K562 (cell line): ENCODE results near the gene PMPCA. TPM values are rescaled to one million over a fixed set of nuclear protein-coding genes. Genes with fewer than 3 reads are reported as not detected.

ENCODE experiments used
- CTCFL ChIP-seq: IDR thresholded peaks from 2 replicates; pipeline ENCODE4 v1.6.1; 2011; ENCODE audit warnings: borderline replicate concordance, low read depth, mild to moderate bottlenecking, moderate library complexity, low read length; ENCODE audit not compliant: insufficient read depth, poor library complexity, severe bottlenecking
- HIVEP1 ChIP-seq: fragments of 250-450 bp; sonication (Bioruptor Pico); IDR thresholded peaks from 2 replicates; pipeline ENCODE4 v1.4.0; 2020; ENCODE audit warnings: mild to moderate bottlenecking
- KAT8 ChIP-seq: fragments of 450-650 bp; IDR thresholded peaks from 2 replicates; pipeline ENCODE4 v1.6.1; 2016; ENCODE audit warnings: low read depth, mild to moderate bottlenecking
- KHSRP ChIP-seq: fragments of 450-650 bp; IDR thresholded peaks from 2 replicates; pipeline ENCODE4 v1.6.1; 2017
- MAFG ChIP-seq: fragments of 450-650 bp; conservative IDR thresholded peaks from 2 replicates; pipeline ENCODE4 v1.6.1; 2016; ENCODE audit warnings: missing genetic modification characterization, missing compliant biosample characterization
- NFATC3 ChIP-seq: fragments of 450-650 bp; IDR thresholded peaks from 2 replicates; pipeline ENCODE4 v1.6.1; 2017; ENCODE audit warnings: mild to moderate bottlenecking
- POLR2B ChIP-seq: fragments of 450-650 bp; IDR thresholded peaks from 2 replicates; pipeline ENCODE4 v1.6.1; 2018; ENCODE audit warnings: low read depth; ENCODE audit not compliant: partially characterized antibody
- TAF1 ChIP-seq: IDR thresholded peaks from 2 replicates; pipeline ENCODE4 v1.6.1; 2011; ENCODE audit warnings: mild to moderate bottlenecking, low read length, moderate library complexity; ENCODE audit not compliant: insufficient read depth, control insufficient read depth, severe bottlenecking; ENCODE audit errors: extremely low read depth
- TCF7 ChIP-seq: sonication (generic); IDR thresholded peaks from 2 replicates; pipeline ENCODE4 v1.6.1; 2016; ENCODE audit warnings: antibody characterized with exemption, borderline replicate concordance
- TFAM ChIP-seq: fragments of 250-450 bp; sonication (Bioruptor Pico); conservative IDR thresholded peaks from 2 replicates; pipeline ENCODE4 v1.5.0; 2021; ENCODE audit warnings: mild to moderate bottlenecking, moderate library complexity
- YY1 ChIP-seq, 3 experiments: IDR thresholded peaks; 2 replicates each; pipeline ENCODE4 v1.6.1; 2011; ENCODE audit warnings: low read length in 2 of 3, mild to moderate bottlenecking in 2 of 3, moderate library complexity in 2 of 3, borderline replicate concordance in 1 of 3, control low read depth in 1 of 3, low read depth in 1 of 3; ENCODE audit not compliant: insufficient read depth in 3 of 3, insufficient replicate concordance in 2 of 3, control insufficient read depth in 1 of 3, insufficient read length in 1 of 3; ENCODE audit errors: extremely low read depth in 1 of 3
- ZBED1 ChIP-seq: IDR thresholded peaks from 2 replicates; pipeline ENCODE4 v1.6.1; 2014
- ZFP36 ChIP-seq: fragments of 150-350 bp; IDR thresholded peaks from 2 replicates; pipeline ENCODE4 v1.6.1; 2018; ENCODE audit warnings: low read length, low read depth; ENCODE audit not compliant: partially characterized antibody
- ZNF592 ChIP-seq: fragments of 450-650 bp; IDR thresholded peaks from 2 replicates; pipeline ENCODE4 v1.6.1; 2017; ENCODE audit warnings: antibody characterized with exemption, mild to moderate bottlenecking
- polyA plus RNA-seq, 8 experiments: library from polyadenylated mRNA; depleted of rRNA in 4 of 8; stranded (reverse) in 5 of 8; unstranded in 3 of 8; fragments of >200 nt; fragmentation: Nextera tagmentation in 2 of 8; fragmentation: Illumina TruSeq in 1 of 8; extraction: Ambion mirVana in 2 of 8; extraction: Trizol in 1 of 8; gene quantifications; 2 replicates each; pipeline versions ENCODE4 v1.2.1 to v1.2.3, GENCODE V29; 2011 to 2014; ENCODE audit warnings: inconsistent platforms in 1 of 8, missing spikeins in 1 of 8
- total RNA-seq, 7 experiments: library from RNA; depleted of rRNA in 6 of 7; stranded (reverse); fragments of >200 nt in 6 of 7; fragmentation: Illumina TruSeq in 2 of 7; extraction: Trizol in 2 of 7; gene quantifications; 2 replicates each; pipeline versions ENCODE4 v1.2.1 to v1.2.3, GENCODE V29; 2011 to 2021; ENCODE audit warnings: low replicate concordance in 1 of 7
- TF ChIP-seq, protein P1 (sequence below): fragments of 450-650 bp; IDR thresholded peaks from 2 replicates; pipeline ENCODE4 v1.7.0; 2016; ENCODE audit warnings: borderline replicate concordance
- TF ChIP-seq, protein P2 (sequence below): fragments of 250-450 bp; sonication (Bioruptor Pico); IDR thresholded peaks from 2 replicates; pipeline ENCODE4 v1.5.1; 2021; ENCODE audit warnings: mild to moderate bottlenecking

The PMPCA gene
- total and polyA plus RNA-seq, 9 of the 15 experiments (the other 6 are each of a cell fraction or from before 2014, with no cell fraction given), result 23.9 to 143 (median 86.6) TPM

DNA sequence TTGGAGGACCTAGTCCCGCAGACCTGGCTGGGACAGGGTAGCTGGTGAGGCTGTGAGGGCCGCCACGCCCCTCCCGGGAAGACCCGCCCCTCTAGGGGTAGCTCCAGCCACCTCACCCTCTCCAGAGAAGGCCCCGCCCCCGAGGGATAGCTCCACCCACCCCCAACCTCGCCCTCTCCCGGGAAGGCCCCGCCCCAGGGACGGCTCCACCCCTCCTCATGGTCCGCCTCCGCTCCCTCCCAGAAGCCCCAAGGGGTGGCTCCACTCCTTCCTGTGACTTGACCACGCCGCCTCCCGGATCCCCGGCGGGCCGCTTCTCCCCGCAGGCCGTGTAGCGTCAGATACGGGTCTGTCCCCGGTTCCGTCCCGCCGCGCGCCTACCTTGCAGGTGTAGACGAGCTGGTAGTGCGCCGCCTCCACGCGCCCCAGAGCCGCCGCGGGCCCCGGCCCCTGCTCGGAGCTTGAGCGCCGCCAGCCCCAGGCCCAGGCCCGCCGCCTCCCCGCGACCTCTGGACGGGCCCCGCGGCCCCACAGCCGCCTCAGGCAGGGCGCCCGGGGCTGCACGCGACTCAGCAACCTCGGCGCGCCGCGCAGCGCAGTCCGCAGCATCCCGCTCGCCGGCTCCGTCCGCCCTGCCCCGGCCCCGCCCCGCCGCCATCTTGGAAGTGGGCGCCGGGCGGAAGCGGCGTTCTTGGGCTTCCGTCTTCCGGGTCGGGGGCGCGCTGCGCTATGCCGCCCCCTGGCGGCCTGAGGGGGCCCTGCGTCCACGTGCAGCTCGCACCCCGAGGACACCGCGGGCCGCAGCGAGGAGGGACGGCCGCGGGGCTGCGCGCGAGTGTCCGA, 47.1 kb upstream of the PMPCA start, which contains the start of gene DNLZ (continued):
- peak; percentile 94 for TF ChIP-seq ZNF592
- TF ChIP-seq TAF1, result peak; percentile 61
- no peak for TF ChIP-seq KAT8
- peak; percentile 100 for TF ChIP-seq CTCFL
- no peak for TF ChIP-seq MAFG
- TF ChIP-seq YY1 (IDR thresholded peaks at IDR 0.05; ENCODE audit: borderline replicate concordance in 1 of 3, control insufficient read depth in 1 of 3, extremely low read depth in 1 of 3, insufficient read depth in 3 of 3, insufficient read length in 1 of 3, insufficient replicate concordance in 2 of 3, low read depth in 1 of 3, low read length in 2 of 3), result peak; percentile 97 to 100 (median 98)
- no peak for TF ChIP-seq TFAM (CRISPR knock-in tag)
- TF ChIP-seq NFATC3, result no peak
- TF ChIP-seq, protein P1, sequence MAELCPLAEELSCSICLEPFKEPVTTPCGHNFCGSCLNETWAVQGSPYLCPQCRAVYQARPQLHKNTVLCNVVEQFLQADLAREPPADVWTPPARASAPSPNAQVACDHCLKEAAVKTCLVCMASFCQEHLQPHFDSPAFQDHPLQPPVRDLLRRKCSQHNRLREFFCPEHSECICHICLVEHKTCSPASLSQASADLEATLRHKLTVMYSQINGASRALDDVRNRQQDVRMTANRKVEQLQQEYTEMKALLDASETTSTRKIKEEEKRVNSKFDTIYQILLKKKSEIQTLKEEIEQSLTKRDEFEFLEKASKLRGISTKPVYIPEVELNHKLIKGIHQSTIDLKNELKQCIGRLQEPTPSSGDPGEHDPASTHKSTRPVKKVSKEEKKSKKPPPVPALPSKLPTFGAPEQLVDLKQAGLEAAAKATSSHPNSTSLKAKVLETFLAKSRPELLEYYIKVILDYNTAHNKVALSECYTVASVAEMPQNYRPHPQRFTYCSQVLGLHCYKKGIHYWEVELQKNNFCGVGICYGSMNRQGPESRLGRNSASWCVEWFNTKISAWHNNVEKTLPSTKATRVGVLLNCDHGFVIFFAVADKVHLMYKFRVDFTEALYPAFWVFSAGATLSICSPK, result no peak
- no peak for TF ChIP-seq TCF7
- TF ChIP-seq ZBED1, result peak; percentile 21
- TF ChIP-seq HIVEP1, result no peak
- TF ChIP-seq, protein P2, sequence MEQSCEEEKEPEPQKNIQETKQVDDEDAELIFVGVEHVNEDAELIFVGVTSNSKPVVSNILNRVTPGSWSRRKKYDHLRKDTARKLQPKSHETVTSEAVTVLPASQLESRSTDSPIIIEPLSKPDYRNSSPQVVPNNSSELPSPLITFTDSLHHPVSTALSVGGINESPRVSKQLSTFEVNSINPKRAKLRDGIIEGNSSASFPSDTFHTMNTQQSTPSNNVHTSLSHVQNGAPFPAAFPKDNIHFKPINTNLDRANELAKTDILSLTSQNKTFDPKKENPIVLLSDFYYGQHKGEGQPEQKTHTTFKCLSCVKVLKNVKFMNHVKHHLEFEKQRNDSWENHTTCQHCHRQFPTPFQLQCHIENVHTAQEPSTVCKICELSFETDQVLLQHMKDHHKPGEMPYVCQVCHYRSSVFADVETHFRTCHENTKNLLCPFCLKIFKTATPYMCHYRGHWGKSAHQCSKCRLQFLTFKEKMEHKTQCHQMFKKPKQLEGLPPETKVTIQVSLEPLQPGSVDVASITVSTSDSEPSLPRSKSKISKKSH (CRISPR knock-in tag), result 0 out of 2 replicates have a peak, but pooled peaks have one; percentile 42
- peak; percentile 12 for TF ChIP-seq ZFP36
- TF ChIP-seq KHSRP, result no peak
- TF ChIP-seq POLR2B, result peak; percentile 82
